Common myeloid progenitor, CD34-positive (primary cell): ENCODE data around the gene ATXN7L1.

Source experiments
- CTCF ChIA-PET: fragments of 350-600 bp; sonication (Branson Sonifier 250); formaldehyde crosslinking; loops from one replicate; lab custom pipeline; 2021; ENCODE audit warnings: antibody characterized with exemption; lab: Charles Lee
- POLR2A ChIA-PET: fragments of 350-600 bp; sonication (Branson Sonifier 250); formaldehyde crosslinking; loops from one replicate; lab custom pipeline; 2021; ENCODE audit warnings: antibody characterized with exemption; lab: Charles Lee
- DNase-seq, 3 donors: peaks; one replicate each; pipeline versions ENCODE4 v3.0.0 to v3.0.0-alpha.2; 2013
- H3K27ac ChIP-seq, 2 experiments: 1 replicate in 1 of 2; 2 replicates in 1 of 2; pipeline ENCODE4 v1.7.0; 2013; ENCODE audit warnings: inconsistent platforms in 2 of 2, low read length in 2 of 2, mild to moderate bottlenecking in 2 of 2, low read depth in 1 of 2, moderate library complexity in 1 of 2; ENCODE audit not compliant: severe bottlenecking in 2 of 2, insufficient read depth in 1 of 2, poor library complexity in 1 of 2
- H3K27me3 ChIP-seq, 5 experiments: replicated peaks in 2 of 5; 1 replicate in 3 of 5; 2 replicates in 2 of 5; pipeline versions ENCODE4 v1.6.1 to v1.7.0; 2013; ENCODE audit warnings: low read length in 4 of 5, mild to moderate bottlenecking in 2 of 5, moderate library complexity in 2 of 5, inconsistent platforms in 1 of 5; ENCODE audit not compliant: insufficient read depth in 5 of 5, control insufficient read depth in 4 of 5
- H3K36me3 ChIP-seq, 4 experiments: 1 replicate in 2 of 4; 2 replicates in 2 of 4; pipeline versions ENCODE4 v1.6.1 to v1.7.0; 2013; ENCODE audit warnings: low read length in 3 of 4, control low read depth in 1 of 4, mild to moderate bottlenecking in 1 of 4; ENCODE audit not compliant: control insufficient read depth in 4 of 4, insufficient read depth in 4 of 4
- H3K4me1 ChIP-seq, 4 experiments: 1 replicate in 3 of 4; 2 replicates in 1 of 4; pipeline versions ENCODE4 v1.6.1 to v1.7.1; 2013; ENCODE audit warnings: low read length in 3 of 4, mild to moderate bottlenecking in 3 of 4, control low read depth in 1 of 4, inconsistent platforms in 1 of 4, moderate library complexity in 1 of 4; ENCODE audit not compliant: control insufficient read depth in 4 of 4, insufficient read depth in 4 of 4; ENCODE audit errors: control extremely low read depth in 1 of 4
- H3K4me3 ChIP-seq, 7 experiments: 1 replicate in 4 of 7; 2 replicates in 3 of 7; pipeline versions ENCODE4 v1.5.1 to v1.7.0; 2013; ENCODE audit warnings: mild to moderate bottlenecking in 7 of 7, low read length in 6 of 7, moderate library complexity in 6 of 7, inconsistent platforms in 2 of 7, low read depth in 2 of 7, control low read depth in 1 of 7; ENCODE audit not compliant: insufficient read depth in 4 of 7, control insufficient read depth in 1 of 7; ENCODE audit errors: extremely low read depth in 1 of 7
- H3K9me3 ChIP-seq, 5 experiments: 1 replicate in 4 of 5; 2 replicates in 1 of 5; pipeline versions ENCODE4 v1.6.1 to v1.7.1; 2013; ENCODE audit warnings: low read length in 4 of 5, mild to moderate bottlenecking in 2 of 5, inconsistent platforms in 1 of 5, low read depth in 1 of 5, moderate library complexity in 1 of 5; ENCODE audit not compliant: control insufficient read depth in 4 of 5, insufficient read depth in 2 of 5; ENCODE audit errors: control extremely low read depth in 1 of 5
- WGBS: methylation state at CpG from one replicate; pipeline ENCODE4 v1.1.5; 2013; ENCODE audit not compliant: insufficient coverage; 5-methylcytosine and 5-hydroxymethylcytosine counted together

The ATXN7L1 gene

GRCh38 chr7:105596866-105597265 lies 279.5 kb downstream of the ATXN7L1 start:
- Histone ChIP-seq H3K9me3 (no peaks in the 10 kb centered on the region), H3K36me3 (no peaks in the 10 kb centered on the region), H3K27me3 (no peaks in the 10 kb centered on the region), H3K27ac (no peak overlapping the region), H3K4me3 (no peak overlapping the region), H3K4me1 (no peaks in the 10 kb centered on the region)
- WGBS, result 91% methylated on average over 4 of the region's 4 CpGs
- DNase-seq, result no peak
- ChIA-PET CTCF (no interaction called here), POLR2A (interaction anchor here (0.6 kb wide), 1 partner anchor 155 kb away, joined by 3 read pairs; no protein-coding TSS in a partner anchor)

GRCh38 chr7:105594034-105594433 lies 282.4 kb downstream of the ATXN7L1 start:
- H3K36me3 ChIP-seq, result no peaks in the 10 kb centered on the region
- 100% methylated on average over 3 of the region's 3 CpGs for WGBS
- CTCF ChIA-PET, result no interaction called here

GRCh38 chr7:105591522-105591921 lies 284.9 kb downstream of the ATXN7L1 start:
- WGBS, result no CpG with 5 or more reads among the region's 2 CpGs
- DNase-seq, result no peak
- POLR2A ChIA-PET, result no interaction called here

More at GRCh38 chr7:105594034-105594433, 282.4 kb downstream of the ATXN7L1 start:
- no peaks in the 10 kb centered on the region for H3K27me3 ChIP-seq
- no peak overlapping the region for H3K4me3 ChIP-seq
- no peak for DNase-seq
- H3K27ac ChIP-seq, result no peak overlapping the region
- no peaks in the 10 kb centered on the region for H3K4me1 ChIP-seq
- POLR2A ChIA-PET, result no interaction called here
- no peaks in the 10 kb centered on the region for H3K9me3 ChIP-seq

GRCh38 chr7:105590793-105591192 lies 285.6 kb downstream of the ATXN7L1 start:
- H3K4me3 ChIP-seq, result no peak overlapping the region
- ChIA-PET POLR2A (no interaction called here), CTCF (no interaction called here)
- DNase-seq, result no peak
- no peaks in the 10 kb centered on the region for H3K27me3 ChIP-seq
- no peak overlapping the region for H3K27ac ChIP-seq
- 93% methylated on average over 4 of the region's 5 CpGs for WGBS
- no peaks in the 10 kb centered on the region for H3K4me1 ChIP-seq
- no peaks in the 10 kb centered on the region for H3K9me3 ChIP-seq
- H3K36me3 ChIP-seq, result no peaks in the 10 kb centered on the region

More at GRCh38 chr7:105591522-105591921, 284.9 kb downstream of the ATXN7L1 start:
- no peaks in the 10 kb centered on the region for H3K36me3 ChIP-seq
- no peak overlapping the region for H3K4me3 ChIP-seq
- no peaks in the 10 kb centered on the region for H3K4me1 ChIP-seq
- H3K27ac ChIP-seq, result no peak overlapping the region
- CTCF ChIA-PET, result interaction anchor here (0.7 to 1.0 kb wide), 2 partner anchors 12 to 179 kb away, joined by 3 read pairs; no protein-coding TSS in a partner anchor
- H3K27me3 ChIP-seq, result no peaks in the 10 kb centered on the region
- H3K9me3 ChIP-seq, result no peaks in the 10 kb centered on the region

GRCh38 chr7:105589356-105590077 lies 286.9 kb downstream of the ATXN7L1 start:
- no peak overlapping the region for H3K4me3 ChIP-seq
- POLR2A ChIA-PET, result interaction anchor here (1.0 kb wide), 1 partner anchor 92 kb away, joined by 3 read pairs; no protein-coding TSS in a partner anchor
- no peaks in the 10 kb centered on the region for H3K27me3 ChIP-seq
- no peak overlapping the region for H3K27ac ChIP-seq
- H3K36me3 ChIP-seq, result no peaks in the 10 kb centered on the region
- H3K9me3 ChIP-seq, result peaks cover 0 to 4% (median 0%) of the 10 kb centered on the region in 5 experiments
- peak; percentile 57 to 82 (median 81) for DNase-seq
- WGBS, result 18% methylated on average over 4 of the region's 6 CpGs
- H3K4me1 ChIP-seq, result no peaks in the 10 kb centered on the region
- CTCF ChIA-PET, result interaction anchor here (0.9 to 3.0 kb wide), 7 partner anchors 13 to 190 kb away, joined by 3 to 9 read pairs (median 4); partner anchors contain the start of gene RINT1

GRCh38 chr7:105587909-105588635 lies 288.3 kb downstream of the ATXN7L1 start:
- ChIA-PET CTCF (interaction anchor here (3.0 kb wide), 1 partner anchor 189 kb away, joined by 9 read pairs; no protein-coding TSS in a partner anchor), POLR2A (no interaction called here)

More at GRCh38 chr7:105587909-105588635, 288.3 kb downstream of the ATXN7L1 start:
- Histone ChIP-seq H3K9me3 (peaks cover 0 to 11% (median 3%) of the 10 kb centered on the region in 5 experiments), H3K27me3 (no peaks in the 10 kb centered on the region), H3K36me3 (no peaks in the 10 kb centered on the region), H3K27ac (no peak overlapping the region), H3K4me1 (no peaks in the 10 kb centered on the region), H3K4me3 (no peak overlapping the region)
- DNase-seq, result peak in 1 of 3 donors; percentile 6
- 98% methylated on average over 12 of the region's 12 CpGs for WGBS
